Endometrial microvascular endothelial cells (primary cell): ENCODE results near the gene ZNF341. TPM values are rescaled to one million over a fixed set of nuclear protein-coding genes. Genes with fewer than 3 reads are reported as not detected.
"Not testable (repeated sequence)": the region's sequence is repeated elsewhere in the genome, so short reads cannot be mapped to it uniquely, and the experiment has no call there.

Source experiments
- in situ Hi-C: cut with HindIII; loops from 2 replicates; pipeline ENCODE4 v1.10.0; 2017; ENCODE audit warnings: low sequenced_read_pairs, low pct_unique_long_range_greater_than_20kb; ENCODE audit errors: inconsistent ontology term
- total RNA-seq: library from RNA; depleted of rRNA; stranded (reverse); fragments of >200 nt; gene quantifications from one replicate; pipeline ENCODE4 v1.2.3, GENCODE V29; 2015; ENCODE audit errors: inconsistent ontology term

ZNF341 gene
- 1.1 TPM for total RNA-seq

DNA sequence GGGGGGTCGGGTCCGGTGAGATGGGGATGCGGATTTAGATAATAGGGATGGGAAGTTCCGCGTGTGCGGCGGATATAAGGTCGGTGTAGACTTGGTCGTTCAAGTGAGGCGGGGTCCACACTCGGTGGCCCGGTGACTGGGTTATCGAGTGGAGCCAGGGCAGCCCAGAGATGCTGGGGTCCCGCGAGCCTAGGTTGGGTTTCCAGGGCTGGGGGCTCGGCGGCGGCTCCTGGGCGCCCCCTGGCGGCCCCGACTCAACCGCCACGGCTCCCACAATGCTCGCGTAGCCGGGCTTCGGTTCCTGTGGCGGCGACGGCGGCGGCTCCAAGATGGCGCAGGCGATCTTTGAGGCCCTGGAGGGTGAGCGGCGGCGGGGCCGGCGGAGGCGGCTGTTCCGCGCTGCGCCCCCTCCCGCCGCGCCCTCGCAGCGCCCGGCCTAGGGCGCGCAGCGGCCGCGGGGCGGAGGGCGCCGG is at the start of gene ZNF341:
Gene ZNF341 (plus strand): TSS at position 304 of the 473 bp plus-strand sequence. CDS start 26 bp downstream, at position 330.
- in situ Hi-C loops: no loop called here

GRCh38 chr20:33684533-33685327 is 47.1 kb upstream of the ZNF341 start:
- in situ Hi-C loops: no loop called here

- in situ Hi-C loops: no loop called here
Observed at GRCh38 chr20:33685328-33686099, 46.3 kb upstream of the ZNF341 start.

DNA sequence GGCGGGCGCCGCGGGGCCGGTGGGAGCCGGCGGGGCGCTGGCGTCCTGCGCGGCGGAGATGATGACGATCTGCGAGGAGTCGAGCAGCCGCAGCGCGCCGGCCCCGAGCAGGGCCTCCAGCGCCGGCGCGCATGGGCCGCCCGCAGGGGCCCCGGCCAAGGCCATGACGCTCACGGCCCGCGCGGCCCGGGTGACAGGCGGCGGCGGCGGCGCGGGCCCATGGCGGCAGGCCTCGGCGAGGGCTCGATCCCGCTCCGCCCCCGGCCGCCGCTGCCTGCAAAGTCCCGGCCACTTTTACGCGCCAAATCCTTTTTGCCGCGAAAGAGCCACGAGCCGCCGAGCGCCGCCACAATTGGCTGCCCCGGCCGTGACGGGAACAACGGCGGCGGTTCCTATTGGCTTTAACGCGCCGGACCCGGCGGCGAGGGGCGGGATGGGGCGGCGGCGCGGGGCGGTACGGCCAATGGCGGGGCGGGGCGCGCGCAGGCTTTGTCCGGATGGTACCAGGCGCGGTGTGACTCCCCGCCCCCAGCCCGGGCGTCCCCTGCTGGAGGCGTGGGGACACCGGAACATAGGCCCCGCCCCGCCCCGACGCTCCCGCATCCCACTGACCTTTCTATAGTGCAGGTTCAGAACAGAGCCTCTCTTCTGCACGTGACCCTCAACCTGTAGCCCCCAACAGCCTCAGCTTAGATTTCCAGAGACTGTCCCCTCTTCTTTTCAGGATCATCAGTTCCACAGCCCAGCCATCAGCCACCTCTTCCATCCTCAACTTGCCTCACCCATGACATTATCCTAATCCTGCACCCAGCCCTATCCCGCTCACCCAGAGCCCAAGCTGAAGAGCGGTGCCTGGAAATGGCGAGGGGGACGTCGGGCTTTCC is 45.5 kb upstream of the ZNF341 start, which contains the start of gene E2F1:
Gene E2F1 (minus strand): TSS at position 286 of the 884 bp plus-strand sequence. CDS start 121 bp downstream, at position 165.
- in situ Hi-C loops: no loop called here

DNA sequence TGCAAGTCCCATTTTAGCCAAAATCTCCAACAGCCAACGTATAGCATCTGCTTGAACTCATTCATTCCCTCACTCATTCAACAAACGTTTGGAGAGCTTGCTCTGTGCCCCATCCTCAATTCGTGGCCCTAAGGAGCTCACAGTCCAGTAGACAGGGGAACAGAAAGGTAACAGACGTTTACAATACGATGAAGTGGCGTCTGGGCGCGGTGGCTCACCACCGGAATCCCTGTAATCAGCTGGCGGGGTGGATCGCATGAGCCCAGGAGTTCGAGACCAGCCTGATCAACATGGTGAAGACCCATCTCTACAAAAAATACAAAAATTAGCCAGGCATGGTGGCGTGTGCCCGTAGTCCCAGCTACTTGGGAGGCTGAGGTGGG is 44.8 kb upstream of the ZNF341 start:
- in situ Hi-C loops: no loop called here

GRCh38 chr20:33687370-33687915 is 44.4 kb upstream of the ZNF341 start:
- in situ Hi-C loops: no loop called here

DNA sequence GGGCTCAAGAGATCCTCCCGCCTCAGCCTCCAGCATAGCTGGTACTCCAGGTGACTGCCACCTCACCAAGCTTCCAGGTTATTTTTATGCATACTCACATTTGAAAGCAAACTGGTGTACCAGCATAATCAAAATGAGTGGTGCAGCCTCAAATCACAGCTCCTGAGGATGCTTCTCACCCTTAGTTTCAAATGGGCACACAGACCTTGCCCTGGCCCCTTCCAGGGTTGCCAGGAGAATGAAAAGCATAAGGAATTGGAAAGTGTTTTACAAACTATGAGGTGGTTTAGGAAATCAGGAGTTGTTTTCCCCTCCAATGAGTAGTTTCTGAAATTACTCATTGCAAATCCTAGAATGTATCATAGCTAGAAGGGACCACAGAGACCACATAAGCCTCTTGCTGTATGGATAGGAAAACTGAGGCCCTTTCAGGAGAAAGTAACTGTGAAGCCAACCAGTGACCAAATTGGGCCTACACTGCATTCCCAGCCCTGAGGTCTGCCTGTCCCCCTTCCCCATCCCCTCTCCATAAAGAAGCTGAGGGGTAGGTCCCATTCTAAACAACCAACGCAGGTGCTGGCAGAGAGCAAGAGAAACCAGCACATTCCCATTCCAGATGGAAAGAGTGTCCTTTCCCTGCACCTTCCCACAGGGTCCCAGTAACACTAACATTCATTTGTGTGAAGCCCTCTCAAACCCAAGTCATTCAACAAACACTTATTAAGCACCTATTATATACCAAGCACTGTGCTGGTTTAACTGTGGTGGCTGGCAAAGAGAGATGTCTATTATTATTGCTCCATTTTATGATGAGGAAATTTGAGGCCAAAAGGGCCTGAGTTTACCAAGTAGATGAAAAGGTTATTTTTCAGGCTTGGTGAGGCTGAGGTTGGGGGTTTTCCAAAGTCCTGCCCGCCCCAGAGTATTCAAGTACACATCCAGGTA is 43.5 kb upstream of the ZNF341 start:
- in situ Hi-C loops: no loop called here

DNA sequence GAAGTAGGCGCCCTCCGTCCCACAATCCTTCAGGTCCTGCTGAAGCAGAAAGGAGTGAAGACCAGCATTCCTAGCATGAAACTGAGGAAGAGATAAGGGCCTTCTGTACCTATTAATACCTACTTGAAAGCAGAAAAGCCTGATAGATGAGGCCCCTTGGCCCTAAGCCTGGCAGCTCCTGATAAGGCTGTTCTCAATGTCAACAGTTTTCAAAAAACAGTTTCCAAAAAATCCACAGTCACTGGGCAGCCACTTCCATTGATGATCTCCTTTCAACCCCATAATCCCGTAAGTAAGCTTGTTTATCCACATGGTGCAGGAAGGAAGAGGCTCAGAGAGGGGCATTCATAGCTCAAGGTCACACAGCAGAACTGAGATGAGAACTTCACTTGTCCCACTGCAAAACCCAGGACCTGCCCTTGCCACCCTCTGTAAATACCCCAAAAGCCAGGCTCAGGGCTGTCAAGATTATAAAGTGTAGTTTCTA is 42.8 kb upstream of the ZNF341 start:
- in situ Hi-C loops: no loop called here

DNA sequence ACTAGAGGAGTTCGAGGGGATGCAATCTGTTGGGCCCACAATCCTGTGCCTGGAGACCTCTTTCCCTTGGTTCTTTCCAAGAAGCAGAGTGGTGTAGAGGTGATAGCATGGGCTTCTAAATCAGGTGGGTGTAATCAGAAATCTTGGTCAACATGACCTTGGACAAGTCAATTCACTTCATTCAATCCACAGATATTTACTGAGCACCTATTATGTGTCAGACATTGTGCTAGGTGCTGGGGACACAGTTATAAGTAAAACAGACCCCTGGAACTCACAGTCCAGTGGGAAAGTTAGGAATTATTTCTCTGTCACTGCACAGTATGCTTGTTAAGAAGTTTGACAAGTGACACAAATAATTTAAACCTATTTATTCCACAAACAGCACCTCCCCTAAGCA is 42.3 kb upstream of the ZNF341 start:
- in situ Hi-C loops: no loop called here

GRCh38 chr20:33689973-33690372 is 41.8 kb upstream of the ZNF341 start:
- in situ Hi-C loops: no loop called here

DNA sequence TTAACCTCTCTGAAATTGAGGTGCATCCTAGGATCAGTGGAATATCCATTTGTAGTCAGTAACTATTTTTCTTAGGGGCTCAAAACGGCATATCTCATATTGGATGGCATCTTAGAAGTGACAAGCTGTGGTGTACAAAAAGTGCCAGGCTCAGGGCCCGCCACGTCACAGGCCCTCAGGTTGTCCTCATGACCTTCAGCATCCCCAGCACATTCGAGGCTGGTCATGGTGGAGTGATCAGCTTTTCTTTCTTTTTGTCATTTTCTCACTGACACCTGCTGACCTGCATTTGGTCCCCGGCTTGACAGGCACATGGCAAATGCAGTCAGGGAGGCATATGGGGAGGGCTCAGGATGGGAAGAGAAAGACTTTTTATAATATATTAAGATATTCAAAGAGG is 38.5 kb upstream of the ZNF341 start:
- in situ Hi-C loops: no loop called here

DNA sequence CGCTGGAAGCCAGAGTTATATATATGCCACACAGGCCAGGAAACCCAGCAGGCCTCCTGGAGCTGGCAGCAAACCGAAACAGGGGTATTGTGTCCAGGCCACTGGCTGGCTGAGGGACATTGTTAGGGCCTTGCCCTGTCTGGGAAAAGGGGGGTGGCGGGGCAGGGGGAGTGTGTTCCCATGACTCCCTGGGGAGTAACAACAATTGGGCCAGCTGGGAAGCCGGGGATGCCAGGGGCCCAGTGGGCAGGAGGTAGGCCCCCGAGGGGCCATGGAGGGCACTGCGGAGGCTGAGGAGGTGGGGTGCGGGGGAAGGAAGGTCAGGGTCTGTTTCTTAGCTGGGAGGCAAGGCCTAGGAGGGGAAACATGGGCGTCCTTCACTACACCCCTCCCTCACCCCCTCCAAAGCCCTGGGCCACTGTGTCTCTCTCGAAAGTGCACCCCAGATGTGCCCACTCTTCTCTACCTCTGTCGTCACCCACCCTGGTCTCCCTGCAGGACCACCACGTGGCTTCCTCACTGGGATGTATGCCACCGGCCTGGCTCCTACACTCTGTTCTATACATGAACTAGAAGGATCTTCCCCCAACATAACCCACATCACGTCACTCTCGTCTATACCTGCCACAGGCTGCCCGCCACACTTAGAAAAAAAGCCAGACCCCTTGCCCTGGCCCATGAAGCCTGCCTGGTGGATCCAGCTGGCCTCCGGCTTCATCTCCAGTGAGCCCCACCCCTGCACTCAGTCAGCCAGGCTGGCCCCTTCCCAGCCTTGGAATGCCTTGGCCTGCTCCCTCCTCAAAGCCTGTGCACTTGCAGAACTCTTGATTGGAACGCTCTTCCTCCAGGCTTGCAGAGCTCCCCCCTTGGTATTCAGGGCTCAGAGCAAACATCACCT is 37.8 kb upstream of the ZNF341 start:
- in situ Hi-C loops: no loop called here

GRCh38 chr20:33694639-33695012 is 37.2 kb upstream of the ZNF341 start:
- in situ Hi-C loops: no loop called here

- in situ Hi-C loops: no loop called here
Observed at GRCh38 chr20:33696448-33696847, 35.3 kb upstream of the ZNF341 start.

DNA sequence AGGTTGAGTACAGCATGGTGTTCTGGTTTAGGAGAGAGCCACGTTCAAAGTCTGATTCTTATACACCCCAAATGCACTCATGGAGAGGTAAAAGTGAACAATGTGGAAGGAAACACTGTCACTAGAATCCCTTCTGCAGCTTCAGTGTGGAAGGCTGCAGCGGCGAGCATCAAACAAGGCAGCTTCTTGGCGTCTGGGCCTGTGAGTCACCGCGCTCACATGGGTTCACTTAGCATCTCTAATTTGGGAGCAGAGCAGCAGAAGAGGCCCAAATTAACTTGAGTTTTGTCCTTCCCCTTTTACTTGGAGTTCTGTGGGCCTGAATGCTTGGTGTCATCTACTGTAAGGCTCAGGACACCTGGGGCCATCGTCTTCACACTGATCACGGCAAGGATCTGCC is 34.7 kb upstream of the ZNF341 start:
- in situ Hi-C loops: no loop called here

GRCh38 chr20:33698966-33699365 is 32.8 kb upstream of the ZNF341 start:
- in situ Hi-C loops: not testable (repeated sequence)
